NCI-H345 treated with DMSO at 0.1 percent for 48 hours (cell line): ENCODE data around the gene SRL.
"Not testable (repeated sequence)": the region's sequence is repeated elsewhere in the genome, so short reads cannot be mapped to it uniquely, and the experiment has no call there.

Experiments
- DNase-seq: peaks from one replicate; lab custom pipeline; 2025; ENCODE audit not compliant: unreplicated experiment; lab: John Stamatoyannopoulos, UW

The SRL gene

GRCh38 chr16:4261557-4262172 lies 19.8 kb upstream of the SRL start:
- DNase-seq, result no peak

- DNase-seq, result peak; percentile 96
Measured at GRCh38 chr16:4260360-4260759, 18.5 kb upstream of the SRL start.

DNA sequence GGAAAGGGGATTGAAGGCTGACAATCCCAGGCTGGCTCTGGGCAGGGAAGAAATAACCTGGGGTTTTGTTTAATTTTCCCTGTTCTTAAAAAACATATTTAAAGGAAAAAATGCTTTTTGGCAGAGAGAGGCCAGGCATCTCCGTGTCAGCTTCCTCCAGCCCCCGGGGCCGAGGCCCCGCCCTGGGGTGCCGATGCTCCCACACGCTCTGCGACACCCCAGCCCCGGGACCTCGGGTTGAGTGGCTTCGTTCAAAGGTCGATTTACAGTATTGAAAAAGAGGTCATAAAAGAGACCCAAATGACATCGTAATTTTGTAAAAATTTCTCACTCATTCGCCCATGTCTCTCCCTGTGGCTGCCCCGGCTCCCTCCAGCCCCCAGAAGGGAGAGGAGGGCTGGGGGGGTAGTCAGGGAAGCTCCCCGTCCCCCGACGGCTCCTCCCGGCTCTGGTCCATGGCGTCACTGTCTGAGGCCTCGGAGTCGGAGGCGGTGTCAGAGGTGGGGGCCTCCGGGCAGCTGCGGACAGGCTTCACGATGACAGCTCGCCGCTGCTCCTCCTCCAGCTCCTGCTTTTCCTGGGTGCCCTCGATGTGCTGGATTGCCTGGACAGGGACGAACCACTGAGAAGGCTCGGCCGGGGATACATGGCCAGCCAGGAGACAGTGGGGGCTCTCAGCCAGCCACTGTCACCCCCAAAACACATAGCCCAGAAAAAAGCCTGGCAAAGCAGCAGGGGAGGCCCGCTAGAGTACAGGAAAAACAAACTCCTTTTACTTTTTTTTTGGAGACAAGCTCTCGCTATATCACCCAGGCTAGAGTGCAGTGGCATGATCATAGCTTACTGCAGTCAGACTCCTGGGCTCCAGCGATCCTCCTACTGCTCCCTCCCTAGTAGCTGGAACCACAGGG lies 16.0 kb upstream of the SRL start:
- DNase-seq, result no peak

DNA sequence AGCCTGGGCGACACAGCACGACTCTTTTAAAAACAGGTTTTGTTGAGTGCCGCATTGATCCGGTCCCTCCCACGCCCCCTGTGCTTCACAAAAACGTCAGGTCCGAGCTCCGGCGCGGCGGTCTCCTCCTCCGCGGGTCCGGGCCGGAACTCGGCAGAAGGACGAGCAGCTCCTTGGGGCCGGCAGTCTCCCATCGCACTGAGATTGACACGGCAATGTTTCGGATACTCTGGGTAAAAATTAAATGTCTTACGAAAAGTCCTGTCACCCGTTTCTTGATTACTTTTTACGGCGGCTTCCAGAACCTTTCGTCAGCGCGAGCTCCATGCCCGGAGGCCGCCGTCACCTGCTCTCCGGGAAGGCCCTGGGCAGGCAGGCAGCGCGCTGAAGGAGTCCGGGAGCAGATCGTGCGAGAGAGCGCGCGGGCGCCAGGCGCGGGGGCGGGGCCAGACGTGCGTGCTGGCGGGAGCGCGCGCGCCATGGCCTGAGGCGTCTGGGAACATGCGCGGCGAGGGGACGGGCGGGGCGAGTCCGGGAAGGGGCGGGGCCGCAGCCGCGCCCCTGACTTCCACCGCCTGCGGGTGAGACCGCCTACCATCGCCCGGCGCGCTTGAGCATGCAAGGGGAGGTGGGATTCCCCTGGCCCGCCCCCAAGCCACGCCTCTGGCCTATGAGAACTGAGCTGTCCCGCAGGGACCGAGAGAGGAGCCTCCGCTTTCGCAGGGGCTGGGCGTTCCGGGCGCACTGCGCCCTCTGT lies 11.7 kb upstream of the SRL start:
- peak; percentile 96 for DNase-seq

GRCh38 chr16:4253012-4253393 lies 11.1 kb upstream of the SRL start:
- DNase-seq, result not testable (repeated sequence)

DNA sequence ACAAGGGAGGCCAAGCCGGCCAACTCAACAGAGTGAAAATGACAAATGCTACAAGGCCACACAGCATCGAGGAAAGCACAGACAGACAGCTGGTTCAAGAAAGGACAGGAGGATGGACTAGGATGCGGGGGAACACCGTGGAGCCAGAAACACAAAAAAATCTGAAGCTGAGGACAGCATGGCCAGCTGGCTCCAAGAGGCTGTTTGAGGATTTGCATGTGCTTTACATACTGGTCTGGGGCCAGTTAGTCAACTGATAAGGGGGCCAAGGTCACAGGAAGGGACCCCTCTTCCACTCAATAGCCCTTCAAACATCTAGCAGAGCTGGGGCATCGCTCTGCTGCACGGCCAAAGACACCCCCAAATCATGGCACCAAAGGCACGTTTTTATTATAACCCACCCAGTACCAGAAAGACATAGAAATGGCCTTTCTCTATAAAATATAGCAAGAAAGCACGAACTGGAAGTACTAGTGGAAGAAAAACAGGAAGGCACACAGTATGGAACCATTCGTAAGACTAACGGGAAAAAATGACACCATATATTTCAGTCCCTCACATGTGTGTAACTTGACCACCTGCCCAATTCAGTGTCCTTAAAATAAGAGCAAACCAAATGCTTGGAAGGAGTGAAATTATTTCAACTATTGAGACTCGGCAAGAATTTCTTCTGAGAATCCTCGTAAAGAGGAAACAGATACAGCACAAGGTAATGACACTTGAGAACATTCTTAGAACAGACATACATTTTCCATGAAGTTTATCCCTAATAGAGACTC lies 7.8 kb upstream of the SRL start:
- DNase-seq, result no peak

GRCh38 chr16:4247460-4247784 lies 5.5 kb upstream of the SRL start:
- peak; percentile 45 for DNase-seq

GRCh38 chr16:4246777-4247459 lies 5.0 kb upstream of the SRL start:
- peak; percentile 45 for DNase-seq

DNA sequence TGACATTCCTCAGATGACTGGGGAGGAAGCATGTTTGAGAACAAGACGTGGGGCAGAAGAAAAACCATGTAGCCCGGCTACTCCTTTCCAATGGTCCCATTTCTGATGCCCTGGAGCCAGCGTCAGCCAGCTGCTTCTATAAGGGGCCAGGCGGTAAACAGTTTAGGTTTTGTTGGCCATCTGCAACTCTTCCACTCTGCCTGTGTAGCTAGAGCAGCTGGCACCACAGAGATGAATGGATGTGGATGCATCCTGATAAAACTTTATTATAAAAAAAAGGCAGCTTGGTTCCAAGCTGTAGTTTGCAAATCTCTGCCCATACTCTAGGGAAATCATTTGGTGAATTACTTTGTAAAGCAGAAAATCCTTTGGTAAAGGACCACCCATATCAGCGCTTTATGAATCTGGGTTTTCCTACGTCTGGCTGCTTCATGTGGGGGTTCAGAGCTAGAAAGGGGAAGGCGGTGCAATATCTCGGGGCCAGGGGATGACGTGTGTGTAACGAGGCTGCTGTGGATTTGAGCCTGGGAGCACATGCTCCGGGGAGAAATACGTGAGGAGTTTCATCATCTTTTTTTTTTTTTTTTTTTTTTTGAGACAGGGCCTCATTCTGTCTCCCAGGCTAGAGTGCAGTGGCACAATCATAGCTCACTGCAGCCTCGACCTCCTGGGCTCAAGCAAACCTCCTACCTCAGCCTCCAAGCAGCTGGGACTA lies 3.4 kb upstream of the SRL start:
- DNase-seq, result no peak

DNA sequence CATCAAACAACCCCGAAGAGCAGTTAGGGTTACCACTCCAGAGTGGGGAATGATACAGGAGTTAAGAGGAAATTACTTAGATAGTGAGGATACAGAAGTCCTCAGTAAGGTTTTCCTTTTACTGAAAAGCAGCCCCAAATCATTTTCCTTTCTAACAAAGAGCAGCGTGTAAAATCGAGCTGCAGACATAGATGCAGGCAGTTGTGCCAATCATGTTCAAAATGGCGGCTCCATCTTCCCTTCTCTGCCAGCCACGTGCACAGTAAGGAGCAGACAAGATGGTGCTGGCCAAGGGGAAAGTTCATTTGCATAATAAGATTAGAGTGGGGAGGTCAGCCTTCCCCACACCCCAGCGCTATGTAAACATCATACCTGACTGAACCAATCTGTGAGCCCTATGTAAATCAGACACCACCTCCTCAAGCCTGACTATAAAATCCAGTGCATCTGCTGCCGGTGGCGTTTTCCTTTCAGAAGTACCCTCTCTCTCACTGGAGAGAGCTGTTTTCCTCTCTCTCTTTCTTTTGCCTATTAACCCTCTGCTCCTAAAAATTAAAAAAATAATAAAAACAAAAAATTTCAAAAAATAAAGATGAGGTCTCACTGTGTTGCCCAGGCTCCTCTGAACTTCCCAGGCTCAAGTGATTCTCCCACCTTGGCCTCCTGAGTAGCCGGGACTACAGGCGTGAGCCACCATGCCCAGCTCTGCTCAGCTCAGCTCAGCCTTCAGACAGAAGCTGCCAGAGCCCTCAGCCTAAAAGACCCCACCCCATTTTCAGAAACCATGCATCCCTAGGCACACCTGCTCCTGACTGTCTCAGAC lies 2.6 kb upstream of the SRL start:
- DNase-seq, result no peak

DNA sequence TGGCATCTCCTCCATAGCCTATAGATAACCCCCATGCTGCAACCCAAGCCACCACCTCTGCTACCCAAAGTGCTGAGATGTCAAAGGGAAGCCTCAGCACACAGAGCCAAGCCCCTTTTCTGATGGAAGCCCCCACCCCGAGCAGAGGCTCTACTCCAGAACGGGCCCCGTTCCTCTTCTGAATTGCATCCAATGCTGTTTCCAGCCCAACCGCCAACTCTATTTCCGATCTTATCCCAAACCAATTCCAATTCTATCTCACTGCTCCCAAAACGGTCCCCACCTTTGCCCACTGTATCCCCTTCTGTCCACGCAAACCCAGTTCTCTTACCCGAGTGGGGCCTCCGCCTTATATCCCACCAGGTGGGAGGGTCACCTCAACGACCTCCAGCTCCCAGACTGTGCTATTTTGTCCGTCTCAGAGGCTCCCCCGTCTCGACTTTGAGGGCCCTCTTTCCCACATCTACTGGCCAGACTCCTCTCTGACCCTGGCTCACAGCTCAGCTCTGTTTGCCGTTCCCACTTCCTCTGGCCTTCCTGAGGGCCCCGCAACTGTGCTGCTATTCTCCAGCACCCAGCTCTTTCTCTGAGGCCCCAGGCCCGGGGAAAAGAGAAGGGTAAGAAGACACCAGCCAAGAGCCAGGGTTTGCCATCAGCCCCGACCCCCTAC lies 487 bp downstream of the SRL start:
- DNase-seq, result no peak

- no peak for DNase-seq
Measured at GRCh38 chr16:4240624-4241023, 1.3 kb downstream of the SRL start.

DNA sequence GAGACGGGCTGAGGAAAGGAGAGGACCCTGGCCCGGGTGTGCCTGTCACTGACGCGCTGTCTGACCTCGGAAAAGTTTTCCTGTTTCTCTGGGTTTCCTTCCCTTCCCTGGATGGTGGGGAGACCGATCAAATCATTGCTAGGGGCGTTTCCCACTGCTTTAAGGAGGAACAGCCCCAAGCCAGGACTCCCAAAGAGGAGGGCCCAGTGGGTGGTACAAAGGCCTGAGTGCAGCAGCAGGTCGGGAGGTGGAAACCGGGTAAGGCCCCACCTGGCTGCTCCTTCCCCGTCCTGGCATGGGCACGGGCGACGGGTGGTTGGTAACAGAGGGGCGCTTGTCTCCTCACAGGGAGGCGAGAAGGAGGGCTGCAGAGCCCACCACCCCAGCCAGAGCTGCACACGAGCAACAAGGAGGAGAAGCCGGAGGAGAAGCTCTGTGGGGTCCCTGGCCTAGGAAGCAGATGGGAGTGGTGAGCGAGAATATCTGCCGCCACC lies 2.2 kb downstream of the SRL start:
- DNase-seq, result no peak

DNA sequence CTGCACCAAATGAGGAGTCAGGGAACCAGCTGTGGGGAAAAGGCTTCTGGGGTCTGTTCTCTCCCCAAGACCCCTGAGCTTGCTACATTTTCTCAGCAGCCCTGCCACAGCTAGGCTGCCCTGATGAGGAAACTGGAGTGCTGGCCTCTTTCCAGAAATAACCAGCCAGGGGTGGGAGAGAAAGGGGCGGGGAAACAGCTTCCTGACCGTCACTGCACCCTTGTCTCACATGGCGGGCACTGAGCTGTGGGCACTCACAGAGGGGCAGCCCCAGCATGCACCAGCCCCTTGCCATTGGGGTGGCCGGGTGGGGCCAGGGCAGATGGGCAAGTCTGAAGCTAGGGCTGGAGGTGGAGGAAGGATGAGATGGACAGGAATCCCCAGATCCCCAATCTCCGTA lies 2.9 kb downstream of the SRL start:
- DNase-seq, result no peak

DNA sequence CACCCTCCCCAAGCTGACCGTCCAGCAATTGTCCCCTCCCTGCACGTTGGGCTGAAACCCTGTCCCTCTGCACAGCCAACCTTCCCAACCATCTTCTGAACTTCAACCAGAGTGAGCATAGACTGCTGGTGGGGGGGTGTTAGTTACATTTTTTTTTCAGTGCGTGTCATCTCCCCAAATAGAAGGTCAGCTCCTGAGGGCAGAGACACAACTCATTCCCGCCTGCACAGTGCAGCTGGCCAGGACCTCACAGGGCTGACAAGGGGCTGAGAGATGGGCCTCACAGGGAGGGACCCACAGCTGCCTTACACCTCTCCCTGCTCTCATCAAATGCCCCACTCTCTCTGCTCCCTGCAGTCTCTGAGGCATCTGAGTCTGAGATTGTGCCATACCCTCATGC lies 8.4 kb downstream of the SRL start:
- DNase-seq, result no peak

- DNase-seq, result peak; percentile 14
Measured at GRCh38 chr16:4232541-4233386, 9.1 kb downstream of the SRL start.

- DNase-seq, result no peak
Measured at GRCh38 chr16:4231886-4232285, 10.0 kb downstream of the SRL start.

- no peak for DNase-seq
Measured at GRCh38 chr16:4231367-4231766, 10.5 kb downstream of the SRL start.
